HG03378 (cell line): Measurements from ENCODE around the gene PSEN1.
"Not testable (repeated sequence)": the region's sequence is repeated elsewhere in the genome, so short reads cannot be mapped to it uniquely, and the experiment has no call there.

Experiments used
- ATAC-seq: cut with Tn5 transposase; IDR thresholded peaks from one replicate; pipeline ENCODE4 v1.9.1; 2021; ENCODE audit warnings: mild to moderate bottlenecking, moderate library complexity; ENCODE audit not compliant: unreplicated experiment

The PSEN1 gene

GRCh38 chr14:73162251-73162650 lies 25.9 kb downstream of the PSEN1 start:
- ATAC-seq, result no peak

- no peak for ATAC-seq
These were observed 30.1 kb downstream of the PSEN1 start for GRCh38 chr14:73166399-73166798.

GRCh38 chr14:73167727-73168126 lies 31.4 kb downstream of the PSEN1 start:
- ATAC-seq, result no peak

GRCh38 chr14:73168274-73168673 lies 32.0 kb downstream of the PSEN1 start:
- no peak for ATAC-seq

- no peak for ATAC-seq
These were observed 32.4 kb downstream of the PSEN1 start for GRCh38 chr14:73168691-73169090.

- not testable (repeated sequence) for ATAC-seq
These were observed 33.5 kb downstream of the PSEN1 start for GRCh38 chr14:73169855-73170254.

- no peak for ATAC-seq
These were observed 34.4 kb downstream of the PSEN1 start for GRCh38 chr14:73170686-73171085.

- ATAC-seq, result no peak
These were observed 36.2 kb downstream of the PSEN1 start for GRCh38 chr14:73172500-73172899.

- no peak for ATAC-seq
These were observed 36.9 kb downstream of the PSEN1 start for GRCh38 chr14:73173092-73173735.

GRCh38 chr14:73176685-73177084 lies 40.4 kb downstream of the PSEN1 start:
- ATAC-seq, result no peak

- ATAC-seq, result no peak
These were observed 44.1 kb downstream of the PSEN1 start for GRCh38 chr14:73180385-73180805.

- ATAC-seq, result not testable (repeated sequence)
These were observed 44.7 kb downstream of the PSEN1 start for GRCh38 chr14:73180969-73181368.

- ATAC-seq, result no peak
These were observed 52.2 kb downstream of the PSEN1 start for GRCh38 chr14:73188501-73188911.

GRCh38 chr14:73189651-73190050 lies 53.3 kb downstream of the PSEN1 start:
- ATAC-seq, result no peak

- no peak for ATAC-seq
These were observed 55.1 kb downstream of the PSEN1 start for GRCh38 chr14:73191441-73191840.

GRCh38 chr14:73194306-73194705 lies 58.0 kb downstream of the PSEN1 start:
- not testable (repeated sequence) for ATAC-seq

GRCh38 chr14:73198253-73198652 lies 61.9 kb downstream of the PSEN1 start:
- no peak for ATAC-seq

- ATAC-seq, result no peak
These were observed 67.2 kb downstream of the PSEN1 start for GRCh38 chr14:73203527-73203926.

- no peak for ATAC-seq
These were observed 71.3 kb downstream of the PSEN1 start for GRCh38 chr14:73207615-73208014.

GRCh38 chr14:73208390-73208789 lies 72.1 kb downstream of the PSEN1 start:
- no peak for ATAC-seq

- ATAC-seq, result no peak
These were observed 72.5 kb downstream of the PSEN1 start for GRCh38 chr14:73208846-73209245.

GRCh38 chr14:73209953-73210352 lies 73.6 kb downstream of the PSEN1 start:
- no peak for ATAC-seq
